ENCODE results near the gene DSP.

GRCh38 chr6:7518877-7519276 is 22.6 kb upstream of the DSP start:
- no peak for TF ChIP-seq SP1 (IDR thresholded peaks at IDR 0.05)
- TF ChIP-seq, protein P1, sequence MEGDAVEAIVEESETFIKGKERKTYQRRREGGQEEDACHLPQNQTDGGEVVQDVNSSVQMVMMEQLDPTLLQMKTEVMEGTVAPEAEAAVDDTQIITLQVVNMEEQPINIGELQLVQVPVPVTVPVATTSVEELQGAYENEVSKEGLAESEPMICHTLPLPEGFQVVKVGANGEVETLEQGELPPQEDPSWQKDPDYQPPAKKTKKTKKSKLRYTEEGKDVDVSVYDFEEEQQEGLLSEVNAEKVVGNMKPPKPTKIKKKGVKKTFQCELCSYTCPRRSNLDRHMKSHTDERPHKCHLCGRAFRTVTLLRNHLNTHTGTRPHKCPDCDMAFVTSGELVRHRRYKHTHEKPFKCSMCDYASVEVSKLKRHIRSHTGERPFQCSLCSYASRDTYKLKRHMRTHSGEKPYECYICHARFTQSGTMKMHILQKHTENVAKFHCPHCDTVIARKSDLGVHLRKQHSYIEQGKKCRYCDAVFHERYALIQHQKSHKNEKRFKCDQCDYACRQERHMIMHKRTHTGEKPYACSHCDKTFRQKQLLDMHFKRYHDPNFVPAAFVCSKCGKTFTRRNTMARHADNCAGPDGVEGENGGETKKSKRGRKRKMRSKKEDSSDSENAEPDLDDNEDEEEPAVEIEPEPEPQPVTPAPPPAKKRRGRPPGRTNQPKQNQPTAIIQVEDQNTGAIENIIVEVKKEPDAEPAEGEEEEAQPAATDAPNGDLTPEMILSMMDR (IDR thresholded peaks at IDR 0.05; ENCODE audit: low read depth, low read length, missing input control): no peak
- no peak for TF ChIP-seq MAX (IDR thresholded peaks at IDR 0.05)

All from liver (tissue), 3 donors.